Prostate gland (tissue), 2 donors: Measurements from ENCODE around the gene TNFRSF14. TPM values are rescaled to one million over a fixed set of nuclear protein-coding genes. Genes with fewer than 3 reads are reported as not detected.

Experiments
- DNase-seq: peaks from one replicate; pipeline ENCODE4 v3.0.0-alpha.2; 2019; ENCODE audit warnings: low spot score
- H3K27ac ChIP-seq, 2 donors: fragments of 200-600 bp; sonication (generic); 2 replicates each; pipeline ENCODE4 v1.5.1; 2017 to 2019
- H3K27me3 ChIP-seq: fragments of 200-600 bp; sonication (generic); replicated peaks from 2 replicates; pipeline ENCODE4 v1.5.1; 2019; ENCODE audit not compliant: insufficient read depth
- H3K36me3 ChIP-seq, 2 donors: fragments of 200-600 bp; sonication (generic); 1 replicate in 1 of 2; 2 replicates in 1 of 2; pipeline versions ENCODE4 v1.5.1 to v1.8.1; 2017 to 2019
- H3K4me1 ChIP-seq: fragments of 200-600 bp; sonication (generic); replicated peaks from 2 replicates; pipeline ENCODE4 v1.5.1; 2019
- H3K4me3 ChIP-seq, 2 donors: fragments of 200-600 bp; sonication (generic); 2 replicates each; pipeline ENCODE4 v1.5.1; 2017 to 2019
- H3K9me3 ChIP-seq: fragments of 200-600 bp; sonication (generic); 2 replicates; pipeline ENCODE4 v1.5.1; 2017
- CTCF ChIP-seq, 4 experiments: fragments of 200-600 bp in 2 of 4; fragments of 450-650 bp in 2 of 4; sonication (generic) in 2 of 4; IDR thresholded peaks; 1 replicate in 3 of 4; 2 replicates in 1 of 4; pipeline ENCODE4 v1.5.1; 2016 to 2019; ENCODE audit warnings: antibody characterized with exemption in 4 of 4, mild to moderate bottlenecking in 2 of 4, moderate library complexity in 2 of 4
- POLR2A ChIP-seq: fragments of 450-650 bp; IDR thresholded peaks from one replicate; pipeline ENCODE4 v1.6.1; 2016; ENCODE audit warnings: antibody characterized with exemption, mild to moderate bottlenecking
- POLR2AphosphoS5 ChIP-seq: sonication (generic); formaldehyde crosslinking; IDR thresholded peaks from one replicate; pipeline ENCODE4 v1.6.1; 2017; ENCODE audit warnings: antibody characterized with exemption
- WGBS: methylation state at CpG from one replicate; pipeline ENCODE4 v1.1.5; 2018; 5-methylcytosine and 5-hydroxymethylcytosine counted together
- intact Hi-C: fragments of 100-400 bp; cut with DNase I; formaldehyde crosslinking; loops from one replicate; pipeline ENCODE4 v1.14.2; 2022
- total RNA-seq, 2 donors: library from RNA; depleted of rRNA; stranded (reverse); fragments of >200 nt; gene quantifications; one replicate each; pipeline ENCODE4 v1.1.0, GENCODE V29; 2016

TNFRSF14 gene
- total RNA-seq, 2 donors from 2014 or later: 83.3 to 105 TPM

GRCh38 chr1:2553871-2554620 lies 2.1 kb upstream of the TNFRSF14 start:
- DNase-seq: no peak
- WGBS: 90% methylated on average over 28 of the region's 30 CpGs
- no peaks in the 10 kb centered on the region for H3K27me3 ChIP-seq
- TF ChIP-seq CTCF (IDR thresholded peaks at IDR 0.05): no peak
- TF ChIP-seq POLR2A: no peak
- no peak for TF ChIP-seq POLR2AphosphoS5
- peaks cover 23% of the 10 kb centered on the region for H3K4me1 ChIP-seq
- H3K36me3 ChIP-seq: no peaks in the 10 kb centered on the region
- no peak overlapping the region for H3K27ac ChIP-seq
- H3K4me3 ChIP-seq: no peak overlapping the region
- intact Hi-C loops: no loop called here
- H3K9me3 ChIP-seq: no peaks in the 10 kb centered on the region

GRCh38 chr1:2554621-2555387 lies 1.4 kb upstream of the TNFRSF14 start:
- Histone ChIP-seq H3K4me3 (no peak overlapping the region), H3K4me1 (peaks cover 20% of the 10 kb centered on the region)

GRCh38 chr1:2555634-2556276 lies 416 bp upstream of the TNFRSF14 start:
- H3K27me3 ChIP-seq: no peaks in the 10 kb centered on the region
- peak overlapping the region; percentile 90 to 94 for H3K27ac ChIP-seq
- peak; percentile 65 for DNase-seq
- intact Hi-C loops: no loop called here
- no peaks in the 10 kb centered on the region for H3K9me3 ChIP-seq
- peaks cover 20% of the 10 kb centered on the region for H3K4me1 ChIP-seq
- H3K4me3 ChIP-seq: peak overlapping the region; percentile 53 to 60
- no peaks in the 10 kb centered on the region for H3K36me3 ChIP-seq
- 11% methylated on average over 26 of the region's 26 CpGs for WGBS
- TF ChIP-seq CTCF (IDR thresholded peaks at IDR 0.05) (peak in 1 of 4 experiments; percentile 4), POLR2AphosphoS5 (peak; percentile 85), POLR2A (peak; percentile 73)

More at GRCh38 chr1:2554621-2555387, 1.4 kb upstream of the TNFRSF14 start:
- Histone ChIP-seq H3K9me3 (no peaks in the 10 kb centered on the region), H3K27me3 (no peaks in the 10 kb centered on the region), H3K36me3 (no peaks in the 10 kb centered on the region), H3K27ac (peak overlapping the region; percentile 90 to 94)
- WGBS: 63% methylated on average over 19 of the region's 19 CpGs
- no peak for TF ChIP-seq POLR2AphosphoS5
- TF ChIP-seq CTCF (IDR thresholded peaks at IDR 0.05): peak in 2 of 4 experiments; percentile 43 to 47
- intact Hi-C loops: no loop called here
- DNase-seq: no peak

DNA sequence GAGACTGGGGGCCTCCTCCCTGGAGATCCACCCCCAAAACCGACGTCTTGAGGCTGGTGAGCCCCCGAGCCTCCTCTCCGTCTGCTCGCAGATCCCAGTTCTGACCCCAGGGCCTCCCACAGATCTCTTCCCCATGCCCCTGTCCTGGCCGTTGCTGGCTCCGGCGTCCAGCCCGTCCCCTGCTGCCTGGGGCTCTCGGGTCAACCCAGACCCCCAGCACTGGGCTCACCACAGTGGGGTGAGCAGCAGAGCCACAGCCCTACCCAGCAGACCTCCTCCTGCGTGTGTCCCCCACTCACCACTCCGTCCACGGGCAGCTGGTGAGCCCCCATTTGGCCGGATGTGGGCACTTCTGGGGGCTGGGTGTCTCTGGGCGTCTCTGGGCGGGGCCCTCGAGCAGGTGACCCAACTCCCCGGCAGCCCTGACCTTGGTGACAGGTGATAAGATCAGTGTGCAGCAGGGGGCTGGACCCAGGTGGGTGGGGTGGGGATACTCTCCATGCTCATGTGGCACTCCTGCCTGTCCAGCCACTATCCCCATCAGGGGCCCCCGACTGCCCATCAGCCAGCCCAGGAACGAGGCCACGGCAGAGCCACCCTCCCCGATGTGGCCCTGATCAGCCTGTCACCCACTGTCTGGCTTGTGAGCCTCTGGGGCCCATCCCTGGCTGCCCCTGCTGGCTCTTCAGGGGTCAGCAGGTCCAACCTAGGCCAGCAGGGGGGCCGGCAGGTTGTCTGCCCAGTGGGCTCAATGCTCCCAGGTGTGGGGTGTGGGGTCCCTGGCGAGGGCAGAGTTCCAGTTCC lies 709 bp downstream of the TNFRSF14 start:
- peak overlapping the region; percentile 53 to 60 for H3K4me3 ChIP-seq
- peaks cover 20% of the 10 kb centered on the region for H3K4me1 ChIP-seq
- intact Hi-C loops: no loop called here
- no peaks in the 10 kb centered on the region for H3K9me3 ChIP-seq
- TF ChIP-seq CTCF (IDR thresholded peaks at IDR 0.05): no peak
- TF ChIP-seq POLR2A: no peak
- TF ChIP-seq POLR2AphosphoS5: no peak
- WGBS: 6% methylated on average over 22 of the region's 24 CpGs
- DNase-seq: no peak
- H3K36me3 ChIP-seq: no peaks in the 10 kb centered on the region
- H3K27ac ChIP-seq: peak overlapping the region; percentile 90 to 94
- H3K27me3 ChIP-seq: no peaks in the 10 kb centered on the region
